Omental fat pad (tissue), 4 donors: ENCODE results near the gene OR10G4. TPM values are rescaled to one million over a fixed set of nuclear protein-coding genes. Genes with fewer than 3 reads are reported as not detected.
"Not testable (repeated sequence)": the region's sequence is repeated elsewhere in the genome, so short reads cannot be mapped to it uniquely, and the experiment has no call there.

Source experiments
- ATAC-seq: fragments of 150-250 bp; one replicate; pipeline ENCODE4 v1.9.1; 2016; ENCODE audit warnings: mild to moderate bottlenecking, moderate library complexity; ENCODE audit not compliant: low FRiP score
- DNase-seq: peaks from one replicate; pipeline ENCODE4 v3.0.0-alpha.2; 2019; ENCODE audit warnings: low spot score
- total RNA-seq, 4 donors: library from RNA; depleted of rRNA; stranded (reverse); fragments of >200 nt; gene quantifications; one replicate each; pipeline ENCODE4 v1.1.0, GENCODE V29; 2016
- TF ChIP-seq, protein P1 (sequence below), 3 donors: fragments of 450-650 bp; IDR thresholded peaks; one replicate each; pipeline ENCODE4 v1.5.1; 2016 to 2017; ENCODE audit warnings: antibody characterized with exemption in 3 of 3, mild to moderate bottlenecking in 3 of 3, moderate library complexity in 2 of 3

OR10G4 gene, protein sequence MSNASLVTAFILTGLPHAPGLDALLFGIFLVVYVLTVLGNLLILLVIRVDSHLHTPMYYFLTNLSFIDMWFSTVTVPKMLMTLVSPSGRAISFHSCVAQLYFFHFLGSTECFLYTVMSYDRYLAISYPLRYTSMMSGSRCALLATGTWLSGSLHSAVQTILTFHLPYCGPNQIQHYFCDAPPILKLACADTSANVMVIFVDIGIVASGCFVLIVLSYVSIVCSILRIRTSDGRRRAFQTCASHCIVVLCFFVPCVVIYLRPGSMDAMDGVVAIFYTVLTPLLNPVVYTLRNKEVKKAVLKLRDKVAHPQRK
- total RNA-seq, result not detected

GRCh38 chr11:124012697-124013096, at the start of gene OR10G4:
Gene OR10G4, plus strand, starts transcription at chr11:124012997. Its CDS starts 2,578 bp downstream, at chr11:124015575.
- TF ChIP-seq, protein P1, sequence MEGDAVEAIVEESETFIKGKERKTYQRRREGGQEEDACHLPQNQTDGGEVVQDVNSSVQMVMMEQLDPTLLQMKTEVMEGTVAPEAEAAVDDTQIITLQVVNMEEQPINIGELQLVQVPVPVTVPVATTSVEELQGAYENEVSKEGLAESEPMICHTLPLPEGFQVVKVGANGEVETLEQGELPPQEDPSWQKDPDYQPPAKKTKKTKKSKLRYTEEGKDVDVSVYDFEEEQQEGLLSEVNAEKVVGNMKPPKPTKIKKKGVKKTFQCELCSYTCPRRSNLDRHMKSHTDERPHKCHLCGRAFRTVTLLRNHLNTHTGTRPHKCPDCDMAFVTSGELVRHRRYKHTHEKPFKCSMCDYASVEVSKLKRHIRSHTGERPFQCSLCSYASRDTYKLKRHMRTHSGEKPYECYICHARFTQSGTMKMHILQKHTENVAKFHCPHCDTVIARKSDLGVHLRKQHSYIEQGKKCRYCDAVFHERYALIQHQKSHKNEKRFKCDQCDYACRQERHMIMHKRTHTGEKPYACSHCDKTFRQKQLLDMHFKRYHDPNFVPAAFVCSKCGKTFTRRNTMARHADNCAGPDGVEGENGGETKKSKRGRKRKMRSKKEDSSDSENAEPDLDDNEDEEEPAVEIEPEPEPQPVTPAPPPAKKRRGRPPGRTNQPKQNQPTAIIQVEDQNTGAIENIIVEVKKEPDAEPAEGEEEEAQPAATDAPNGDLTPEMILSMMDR (IDR thresholded peaks at IDR 0.05), result no peak
- DNase-seq (no peak), ATAC-seq (no peak)

DNA sequence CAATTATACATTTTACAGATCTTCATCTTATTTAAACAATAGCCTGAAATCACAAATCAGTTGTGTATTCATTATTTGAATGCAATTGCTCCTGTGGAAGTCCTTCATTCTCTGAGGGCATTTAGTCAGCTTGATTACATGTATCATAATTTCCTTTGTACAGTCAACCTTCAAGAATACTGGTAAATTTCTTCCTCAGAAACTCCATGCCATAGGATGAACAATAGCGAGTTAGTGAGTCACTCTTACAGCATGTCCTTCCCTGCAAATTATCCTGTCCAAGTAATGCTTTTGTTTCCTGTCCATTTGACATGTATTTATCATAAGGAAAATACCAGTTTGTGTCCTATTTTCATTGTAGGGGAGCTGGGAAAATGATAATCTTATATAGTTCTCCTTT, 39.0 kb upstream of the OR10G4 start:
- ATAC-seq, result no peak
- TF ChIP-seq, protein P1 (IDR thresholded peaks at IDR 0.05), result no peak
- no peak for DNase-seq

GRCh38 chr11:123976770-123977560, 35.8 kb upstream of the OR10G4 start:
- no peak for DNase-seq
- TF ChIP-seq, protein P1 (IDR thresholded peaks at IDR 0.05), result no peak
- ATAC-seq, result no peak

DNA sequence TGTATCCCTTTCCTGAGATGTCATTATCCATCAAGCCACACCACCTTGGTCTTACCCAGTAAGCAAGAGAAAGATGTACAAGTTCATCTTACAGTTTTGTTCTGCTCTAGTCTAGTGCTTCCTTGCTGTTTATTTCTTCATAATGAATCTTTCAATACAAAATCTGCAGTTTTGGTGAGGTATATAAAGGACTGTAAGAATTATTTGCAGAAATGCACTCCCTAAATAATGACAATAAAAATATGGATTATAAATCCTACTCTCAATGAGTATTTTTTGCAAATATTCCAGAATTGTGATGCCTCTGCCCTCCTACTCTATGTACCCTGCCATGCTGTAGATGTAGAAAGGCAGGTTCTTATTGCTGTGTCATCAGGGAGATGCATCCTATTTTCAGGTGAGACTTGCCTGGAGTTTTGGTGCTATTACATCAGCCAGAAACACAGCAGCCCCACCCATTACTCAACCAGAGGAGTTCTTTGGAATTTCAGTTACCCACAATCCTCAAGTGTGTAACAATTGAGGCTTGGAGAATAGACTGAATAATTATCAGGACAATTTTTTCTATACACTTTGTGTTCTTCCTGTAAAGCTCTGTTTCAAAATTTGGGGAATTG, 35.0 kb upstream of the OR10G4 start, which contains the start of gene OR10S1:
Gene OR10S1, minus strand, starts transcription at position 51 of the 617 bp plus-strand sequence. CDS start 117 bp downstream, outside the sequence.
- TF ChIP-seq, protein P1 (IDR thresholded peaks at IDR 0.05), result no peak
- ATAC-seq, result no peak
- no peak for DNase-seq

- ATAC-seq, result no peak
Measured at GRCh38 chr11:123979311-123979710, 33.5 kb upstream of the OR10G4 start.

DNA sequence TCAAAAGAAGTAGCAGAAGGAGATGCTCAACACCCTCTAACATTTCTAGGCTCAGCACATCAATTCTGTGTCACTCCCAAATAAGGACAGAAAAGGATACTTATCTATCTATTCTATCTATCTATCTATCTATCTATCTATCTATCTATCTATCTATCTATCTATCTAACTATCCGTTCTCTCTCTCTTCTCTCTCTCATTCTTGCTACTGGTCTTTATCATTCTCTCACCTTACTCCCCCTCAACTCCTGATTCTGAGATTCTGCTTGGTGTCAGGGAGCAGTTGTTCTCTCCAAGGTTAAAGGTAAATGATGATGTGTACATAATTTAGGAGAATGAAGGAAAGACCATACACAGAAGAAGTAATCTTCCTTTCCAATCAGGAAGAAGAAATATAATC, 17.7 kb upstream of the OR10G4 start, which contains the start of gene OR10G6:
Gene OR10G6, minus strand, starts transcription at position 43 of the 400 bp plus-strand sequence. Its CDS starts 0 bp downstream, at position 43.
- DNase-seq, result no peak
- TF ChIP-seq, protein P1 (IDR thresholded peaks at IDR 0.05), result no peak
- ATAC-seq, result no peak

More at GRCh38 chr11:123979311-123979710, 33.5 kb upstream of the OR10G4 start:
- TF ChIP-seq, protein P1 (IDR thresholded peaks at IDR 0.05), result no peak
- DNase-seq, result no peak

- ATAC-seq, DNase-seq: not testable (repeated sequence)
Measured at GRCh38 chr11:124015837-124016236, 3.0 kb downstream of the OR10G4 start.
